Measurements from ENCODE around the gene SGPP2. TPM values are rescaled to one million over a fixed set of nuclear protein-coding genes. Genes with fewer than 3 reads are reported as not detected.

SGPP2 gene
- total RNA-seq, 1 experiment from 2014 or later, result not detected

GRCh38 chr2:222470802-222471468 is 46.6 kb downstream of the SGPP2 start:
- DNase-seq (ENCODE audit: low spot score), result no peak

- DNase-seq (ENCODE audit: low spot score), result no peak
Measured at GRCh38 chr2:222477962-222478608, 53.7 kb downstream of the SGPP2 start.

DNA sequence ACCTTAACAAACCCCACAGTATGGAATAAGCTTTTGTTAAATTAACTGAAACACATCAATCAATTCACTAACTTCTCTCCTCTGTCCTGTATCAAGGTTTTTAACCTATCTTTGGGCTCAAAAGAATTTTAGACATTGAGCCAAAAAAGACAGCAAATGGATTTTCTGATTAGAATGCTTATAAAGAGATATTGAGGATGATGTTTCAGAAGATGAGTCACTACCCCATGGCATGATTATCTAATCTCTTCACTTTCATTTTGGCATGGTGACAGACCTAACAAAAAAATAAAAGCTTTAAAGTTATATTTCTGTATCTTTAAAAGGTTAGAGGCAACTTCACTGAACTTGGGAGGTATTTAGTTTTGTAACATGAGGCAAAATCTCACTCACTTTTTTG is 55.5 kb downstream of the SGPP2 start:
- no peak for DNase-seq (ENCODE audit: low spot score)

- DNase-seq (ENCODE audit: low spot score), result no peak
Measured at GRCh38 chr2:222480497-222480896, 56.2 kb downstream of the SGPP2 start.

- no peak for DNase-seq (ENCODE audit: low spot score)
Measured at GRCh38 chr2:222481941-222482340, 57.6 kb downstream of the SGPP2 start.

- no peak for DNase-seq (ENCODE audit: low spot score)
Measured at GRCh38 chr2:222483513-222484039, 59.2 kb downstream of the SGPP2 start.

DNA sequence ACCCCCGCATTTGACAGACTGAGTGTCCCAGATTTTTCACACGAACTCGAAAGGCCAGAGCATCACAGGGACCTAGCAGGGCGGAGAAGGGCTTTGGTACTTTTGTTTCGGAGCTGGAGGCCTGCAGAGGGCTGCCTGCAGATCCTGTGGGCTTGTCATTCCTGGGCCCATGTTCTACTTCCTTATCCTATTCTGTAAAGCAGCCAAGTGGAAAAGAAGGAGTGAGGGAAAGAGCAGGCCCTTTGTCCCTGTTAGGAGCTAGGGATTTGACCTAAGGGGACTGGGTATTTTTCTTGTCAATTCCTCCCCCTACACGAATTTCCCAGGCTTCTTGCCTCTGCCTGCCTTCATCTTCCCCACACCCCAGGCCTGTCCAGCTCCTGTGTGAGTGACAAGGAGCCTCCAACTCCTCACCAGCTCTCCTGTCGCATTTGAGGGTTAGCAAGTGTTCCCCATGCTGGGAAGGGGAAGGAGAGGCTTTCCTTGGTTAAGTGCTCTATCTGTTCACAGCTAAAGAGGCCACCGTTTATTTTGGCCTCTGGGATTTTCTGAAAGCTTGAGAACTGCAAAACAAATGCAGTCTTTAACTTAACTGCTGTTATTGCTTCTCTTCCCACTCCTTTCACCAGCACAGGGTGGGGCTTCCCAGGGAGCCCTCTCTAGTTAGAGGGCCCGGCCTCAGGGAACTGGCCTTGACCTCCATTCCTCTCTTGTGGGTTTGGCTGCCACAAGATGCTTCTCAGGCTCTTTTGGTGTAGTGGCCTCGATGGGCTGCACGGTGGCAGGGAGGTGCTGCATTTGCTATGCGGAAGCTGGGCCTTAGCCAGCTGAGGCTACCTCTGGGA is 61.2 kb downstream of the SGPP2 start:
- DNase-seq (ENCODE audit: low spot score), result no peak

DNA sequence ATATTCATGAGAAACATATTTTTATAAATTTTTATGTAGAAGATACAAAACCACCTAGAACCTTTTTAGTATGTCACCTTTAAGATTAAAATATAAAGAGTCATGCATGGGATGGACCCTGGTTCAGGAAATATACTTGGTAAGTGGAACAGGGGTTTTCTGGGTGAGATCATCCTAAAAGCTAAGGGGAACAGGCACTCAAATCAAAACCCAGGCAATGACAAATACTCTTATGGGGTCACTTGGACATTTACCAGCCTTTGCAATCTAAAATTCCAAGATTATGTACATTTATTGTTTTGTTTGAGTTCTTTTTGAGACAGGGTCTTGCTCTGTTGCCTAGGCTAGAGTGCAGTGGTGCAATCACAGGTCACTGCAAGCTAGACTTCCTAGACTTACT is 65.8 kb downstream of the SGPP2 start:
- DNase-seq (ENCODE audit: low spot score), result no peak

GRCh38 chr2:222492683-222493082 is 68.3 kb downstream of the SGPP2 start:
- DNase-seq (ENCODE audit: low spot score), result no peak

DNA sequence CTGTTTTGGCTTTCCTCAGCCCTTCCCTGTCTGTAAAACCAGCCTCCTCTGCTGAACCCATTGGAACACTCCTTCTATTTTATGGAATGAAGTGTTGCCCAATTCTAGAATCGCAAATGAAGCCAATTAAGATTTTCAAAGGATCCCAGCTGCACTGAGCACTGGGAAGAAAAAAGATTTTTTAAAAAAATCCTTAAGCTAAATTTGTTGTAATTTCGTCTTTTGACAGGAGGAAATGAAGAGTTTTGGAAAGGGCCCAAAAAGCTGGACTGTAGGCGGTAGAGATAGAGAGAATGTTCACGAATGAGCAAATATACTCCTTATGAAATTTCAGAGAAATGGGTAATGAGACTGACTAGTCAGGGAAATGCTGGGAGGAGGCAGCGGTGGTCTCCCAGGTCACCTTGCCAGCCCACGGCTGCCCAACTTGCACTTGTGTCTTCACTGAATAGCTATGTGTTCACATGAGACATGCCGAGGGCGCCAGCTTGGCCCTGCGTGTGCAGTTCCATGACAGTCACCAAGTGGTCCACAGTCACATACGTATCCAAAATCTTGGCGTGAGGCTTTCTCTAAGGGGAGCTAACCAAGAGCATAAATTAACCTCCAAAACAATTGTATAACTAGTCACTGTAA is 69.9 kb downstream of the SGPP2 start:
- DNase-seq (ENCODE audit: low spot score), result no peak

GRCh38 chr2:222495388-222495787 is 71.0 kb downstream of the SGPP2 start:
- DNase-seq (ENCODE audit: low spot score), result no peak

GRCh38 chr2:222499226-222499625 is 74.9 kb downstream of the SGPP2 start:
- DNase-seq (ENCODE audit: low spot score), result no peak

DNA sequence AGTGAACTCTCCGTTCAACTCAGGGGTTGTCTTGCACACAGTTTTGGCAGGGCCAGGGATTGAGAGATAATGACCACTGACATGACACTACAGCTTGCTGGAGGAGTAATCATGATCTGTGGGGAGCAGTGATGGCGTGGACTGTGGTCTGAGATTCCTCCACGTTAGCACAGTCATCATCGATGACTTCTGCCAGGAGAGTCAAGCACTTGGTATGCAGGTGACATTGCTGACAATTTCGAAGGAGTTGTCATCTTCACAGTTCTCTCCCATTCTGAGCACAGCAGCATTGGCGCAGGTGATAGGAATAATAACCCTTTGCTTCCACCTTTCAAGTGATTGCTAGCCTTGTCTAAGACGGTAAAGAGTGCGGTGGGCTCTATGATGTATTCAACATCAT is 79.8 kb downstream of the SGPP2 start:
- DNase-seq (ENCODE audit: low spot score), result no peak

- DNase-seq (ENCODE audit: low spot score), result no peak
Measured at GRCh38 chr2:222504719-222505118, 80.4 kb downstream of the SGPP2 start.

- DNase-seq (ENCODE audit: low spot score), result no peak
Measured at GRCh38 chr2:222506230-222506935, 82.0 kb downstream of the SGPP2 start.

GRCh38 chr2:222514901-222515300 is 90.6 kb downstream of the SGPP2 start:
- DNase-seq (ENCODE audit: low spot score), result no peak

GRCh38 chr2:222518570-222519381 is 94.4 kb downstream of the SGPP2 start:
- peak; percentile 70 for DNase-seq (ENCODE audit: low spot score)

DNA sequence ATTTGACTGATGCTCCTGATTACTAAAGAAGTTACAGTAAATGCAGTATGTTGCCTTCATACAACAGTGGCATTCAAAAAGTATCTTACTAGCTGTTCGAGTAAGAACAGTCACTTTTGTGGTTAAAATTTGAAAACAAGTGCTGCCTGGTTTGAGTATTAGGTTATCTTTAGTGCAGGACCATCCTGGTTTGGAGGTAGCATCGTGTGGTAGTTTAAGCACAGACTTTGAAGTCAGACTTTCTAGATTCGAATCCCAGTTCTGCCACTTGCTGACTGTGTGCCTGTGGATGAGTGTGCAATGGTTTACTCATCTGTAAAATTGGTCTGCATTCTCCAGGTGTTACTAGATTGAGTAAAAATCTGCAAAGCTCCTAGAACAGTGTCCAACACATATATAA is 96.8 kb downstream of the SGPP2 start:
- DNase-seq (ENCODE audit: low spot score), result no peak

DNA sequence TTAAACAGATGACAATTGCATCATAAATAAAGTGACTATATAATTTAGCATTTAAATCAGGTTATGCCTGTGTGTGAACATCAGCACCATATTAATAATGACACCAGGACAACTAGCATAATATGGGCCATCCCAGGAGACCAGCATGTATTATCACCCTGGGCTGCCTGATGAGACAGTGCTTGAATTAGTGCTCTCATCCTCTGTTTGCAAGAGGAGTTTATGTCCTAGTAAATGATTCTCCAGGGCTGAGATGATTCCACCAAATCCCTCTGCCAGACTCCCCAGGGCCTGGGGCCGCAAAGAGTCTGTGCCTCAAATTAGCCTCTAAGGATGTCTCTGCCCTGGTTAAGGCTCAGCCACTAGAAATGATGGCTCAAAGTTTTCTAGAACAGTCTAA is 97.7 kb downstream of the SGPP2 start:
- no peak for DNase-seq (ENCODE audit: low spot score)

DNA sequence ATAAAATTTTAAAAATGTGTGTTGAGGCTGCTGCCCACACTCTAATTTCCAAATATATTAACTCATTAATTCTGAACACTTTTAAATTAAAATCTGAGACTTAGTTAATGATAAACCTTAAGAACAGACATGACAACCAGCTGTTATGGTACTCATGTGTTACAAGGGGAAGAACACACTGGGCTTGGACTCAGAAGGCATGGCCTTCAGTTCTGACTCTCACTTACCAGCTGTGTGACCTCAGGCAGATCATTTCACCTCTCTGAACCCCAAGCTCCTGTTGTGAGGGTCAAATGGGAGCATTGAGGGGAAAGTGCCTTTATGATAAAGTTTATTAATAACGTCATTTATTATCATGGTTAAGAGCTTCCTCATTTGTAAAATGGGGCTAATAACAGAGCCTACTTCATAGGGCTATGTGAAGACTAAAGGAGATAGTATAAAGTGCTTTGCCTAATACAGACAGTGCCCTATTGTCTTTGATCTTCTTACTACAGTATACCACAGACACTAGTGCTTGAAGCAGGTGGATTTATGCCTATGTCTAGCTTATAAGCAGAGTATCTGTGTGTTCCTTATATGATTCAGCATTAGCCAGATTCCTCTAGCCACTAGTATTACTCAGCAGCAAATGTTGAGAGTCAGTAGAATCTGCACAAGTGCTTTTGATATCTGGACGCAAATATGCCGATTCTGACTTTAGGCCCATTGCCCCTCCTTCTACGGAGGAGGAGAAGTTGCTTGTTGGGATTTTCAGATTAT is 99.6 kb downstream of the SGPP2 start:
- no peak for DNase-seq (ENCODE audit: low spot score)
